Smooth muscle cell (in vitro differentiated cells): ENCODE results near the gene FXYD3. TPM values are rescaled to one million over a fixed set of nuclear protein-coding genes. Genes with fewer than 3 reads are reported as not detected.
A peak's percentile ranks its signal among the peaks of the same experiment; 100 is the strongest.

Experiments used
- DNase-seq: peaks from one replicate; lab custom pipeline; 2025; ENCODE audit not compliant: unreplicated experiment; lab: John Stamatoyannopoulos, UW
- H2AFZ ChIP-seq: fragments of 200-600 bp; sonication (generic); 2 replicates; pipeline ENCODE4 v1.6.0; 2016; ENCODE audit warnings: antibody characterized with exemption, low read depth, mild to moderate bottlenecking
- H3F3A ChIP-seq: fragments of 200-600 bp; sonication (generic); 2 replicates; pipeline ENCODE4 v1.6.0; 2017; ENCODE audit warnings: antibody characterized with exemption, low read depth
- H3K27ac ChIP-seq: fragments of 200-600 bp; sonication (generic); 2 replicates; pipeline ENCODE4 v1.5.1; 2016; ENCODE audit warnings: low read depth, mild to moderate bottlenecking
- H3K27me3 ChIP-seq: fragments of 200-600 bp; sonication (generic); 2 replicates; pipeline ENCODE4 v1.6.1; 2016; ENCODE audit warnings: low read depth, mild to moderate bottlenecking
- H3K36me3 ChIP-seq: fragments of 200-600 bp; sonication (generic); 2 replicates; pipeline ENCODE4 v1.5.1; 2016; ENCODE audit warnings: low read depth
- H3K4me1 ChIP-seq: fragments of 200-600 bp; sonication (generic); 2 replicates; pipeline ENCODE4 v1.5.1; 2016; ENCODE audit warnings: low read depth
- H3K4me2 ChIP-seq: fragments of 200-600 bp; sonication (generic); 2 replicates; pipeline ENCODE4 v1.6.0; 2016; ENCODE audit warnings: mild to moderate bottlenecking
- H3K4me3 ChIP-seq: fragments of 200-600 bp; sonication (generic); 2 replicates; pipeline ENCODE4 v1.5.1; 2016; ENCODE audit warnings: mild to moderate bottlenecking
- H3K79me2 ChIP-seq: fragments of 200-600 bp; sonication (generic); 2 replicates; pipeline ENCODE4 v1.6.0; 2016; ENCODE audit warnings: low read depth, mild to moderate bottlenecking
- H3K9ac ChIP-seq: fragments of 200-600 bp; sonication (generic); 2 replicates; pipeline ENCODE4 v1.6.0; 2016; ENCODE audit warnings: low read depth
- H3K9me3 ChIP-seq: fragments of 200-600 bp; sonication (generic); replicated peaks from 2 replicates; pipeline ENCODE4 v1.5.1; 2016; ENCODE audit warnings: low read depth
- H4K20me1 ChIP-seq: fragments of 200-600 bp; sonication (generic); 2 replicates; pipeline ENCODE4 v1.6.0; 2016; ENCODE audit warnings: low read depth
- CTCF ChIP-seq: fragments of 200-600 bp; sonication (generic); IDR thresholded peaks from 2 replicates; pipeline ENCODE4 v1.5.1; 2017; ENCODE audit warnings: borderline replicate concordance, mild to moderate bottlenecking, antibody characterized with exemption; ENCODE audit not compliant: insufficient read depth, poor library complexity, severe bottlenecking
- WGBS: methylation state at CpG from one replicate; pipeline ENCODE4 v1.1.7; 2016; ENCODE audit warnings: low lambda C conversion rate; 5-methylcytosine and 5-hydroxymethylcytosine counted together
- polyA plus RNA-seq: library from polyadenylated mRNA; unstranded; fragments of >200 nt; fragmentation: Nextera tagmentation; extraction: Ambion mirVana; gene quantifications from 2 replicates; pipeline ENCODE4 v1.2.1, GENCODE V29; 2016
- total RNA-seq: library from RNA; depleted of rRNA; stranded (reverse); fragments of >200 nt; gene quantifications from 2 replicates; pipeline ENCODE4 v1.2.3, GENCODE V29; 2014

Gene FXYD3
- total and polyA plus RNA-seq, 2 experiments from 2014 or later: 23.0 to 37.0 TPM

- Histone ChIP-seq H3K9me3 (no peaks in the 10 kb centered on the region), H2AFZ (peak within 1 kb of the TSS; percentile 91), H3K9ac (peak within 1 kb of the TSS; percentile 86), H3K4me2 (peak within 1 kb of the TSS; percentile 97), H3K27ac (peak within 1 kb of the TSS; percentile 78), H3K4me1 (peaks cover 5% of the 10 kb centered on the region), H3F3A (no peaks in the 10 kb centered on the region), H4K20me1 (no peaks in the 10 kb centered on the region), H3K36me3 (no peaks in the 10 kb centered on the region), H3K4me3 (peak within 1 kb of the TSS; percentile 75), H3K79me2 (no peaks in the 10 kb centered on the region), H3K27me3 (no peaks in the 10 kb centered on the region)
- DNase-seq: peak; percentile 56
- no peak for TF ChIP-seq CTCF
- WGBS: 3% methylated on average over 29 of the region's 49 CpGs
Measured at GRCh38 chr19:35154525-35155406, 39.1 kb downstream of the FXYD3 start, which contains the start of gene FXYD5. TSS of gene FXYD5 (plus strand) at chr19:35154735. CDS start at chr19:35155551, 816 bp downstream.

- H3K9me3 ChIP-seq: no peaks in the 10 kb centered on the region
- no peaks in the 10 kb centered on the region for H3F3A ChIP-seq
- peaks cover 5% of the 10 kb centered on the region for H3K4me1 ChIP-seq
- peak overlapping the region; percentile 97 for H3K4me2 ChIP-seq
- H3K27me3 ChIP-seq: no peaks in the 10 kb centered on the region
- H3K36me3 ChIP-seq: no peaks in the 10 kb centered on the region
- H3K27ac ChIP-seq: peak overlapping the region; percentile 78
- H4K20me1 ChIP-seq: no peaks in the 10 kb centered on the region
- H3K9ac ChIP-seq: peak overlapping the region; percentile 86
- peak overlapping the region; percentile 75 for H3K4me3 ChIP-seq
- no peaks in the 10 kb centered on the region for H3K79me2 ChIP-seq
- DNase-seq: no peak
- TF ChIP-seq CTCF: no peak
- peak overlapping the region; percentile 91 for H2AFZ ChIP-seq
- 19% methylated on average over 16 of the region's 17 CpGs for WGBS
Measured at GRCh38 chr19:35155441-35155840, 39.8 kb downstream of the FXYD3 start.

- TF ChIP-seq CTCF: no peak
- Histone ChIP-seq H3K36me3 (no peaks in the 10 kb centered on the region), H4K20me1 (no peaks in the 10 kb centered on the region), H3K4me3 (peak overlapping the region; percentile 75), H3K79me2 (no peaks in the 10 kb centered on the region), H2AFZ (no peak overlapping the region), H3K9ac (peak overlapping the region; percentile 86), H3K27ac (no peak overlapping the region), H3K9me3 (no peaks in the 10 kb centered on the region), H3K27me3 (no peaks in the 10 kb centered on the region), H3K4me2 (peak overlapping the region; percentile 97), H3K4me1 (peaks cover 5% of the 10 kb centered on the region), H3F3A (no peaks in the 10 kb centered on the region)
- 99% methylated on average over 6 of the region's 6 CpGs for WGBS
- no peak for DNase-seq
Measured at GRCh38 chr19:35155981-35156672, 40.5 kb downstream of the FXYD3 start.
